Caco-2 (cell line): ENCODE measurements around the gene PXT1. TPM values are rescaled to one million over a fixed set of nuclear protein-coding genes. Genes with fewer than 3 reads are reported as not detected.

Experiments used
- BruUV-seq: library from RNA; stranded (reverse); fragments of 400-500 nt; replicated peaks from 2 replicates; lab custom pipeline; 2021; lab: Mats Ljungman, UMichigan
- CTCF ChIA-PET: fragments of 300-600 bp; sonication (Branson Sonifier 250); formaldehyde crosslinking; loops from one replicate; lab custom pipeline; 2022; ENCODE audit warnings: antibody characterized with exemption; lab: Charles Lee
- POLR2A ChIA-PET: fragments of 300-600 bp; sonication (Branson Sonifier 250); formaldehyde crosslinking; loops from one replicate; lab custom pipeline; 2022; ENCODE audit warnings: antibody characterized with exemption; lab: Charles Lee
- DNase-seq, 2 experiments: peaks; one replicate each; pipeline versions ENCODE4 v3.0.0 to v3.0.0-alpha.2; 2020 to 2022
- H3K27me3 ChIP-seq: replicated peaks from 2 replicates; pipeline ENCODE4 v1.6.0; 2011; ENCODE audit warnings: low read length; ENCODE audit not compliant: control insufficient read depth, insufficient read depth
- H3K36me3 ChIP-seq: 2 replicates; pipeline ENCODE4 v1.5.1; 2011; ENCODE audit warnings: low read length; ENCODE audit not compliant: control insufficient read depth, insufficient read depth
- H3K4me1 ChIP-seq: fragments of 250-450 bp; sonication (Bioruptor Pico); 2 replicates; pipeline ENCODE4 v1.5.1; 2020; ENCODE audit warnings: mild to moderate bottlenecking
- H3K4me3 ChIP-seq: 2 replicates; pipeline ENCODE4 v1.5.1; 2011; ENCODE audit warnings: low read depth, mild to moderate bottlenecking, control low read depth, low read length
- H3K9me3 ChIP-seq: fragments of 250-450 bp; sonication (Bioruptor Pico); 2 replicates; pipeline ENCODE4 v1.5.1; 2020; ENCODE audit warnings: mild to moderate bottlenecking, moderate library complexity
- H3K27ac Mint-ChIP-seq: one replicate; pipeline ENCODE4 v1.8.0; 2022; ENCODE audit warnings: mixed read lengths; ENCODE audit not compliant: unreplicated experiment
- H3K27me3 Mint-ChIP-seq: one replicate; pipeline ENCODE4 v1.8.0; 2022; ENCODE audit warnings: mixed read lengths; ENCODE audit not compliant: insufficient read depth, unreplicated experiment
- H3K36me3 Mint-ChIP-seq: one replicate; pipeline ENCODE4 v1.8.0; 2022; ENCODE audit warnings: mild to moderate bottlenecking, mixed read lengths; ENCODE audit not compliant: insufficient read depth, unreplicated experiment
- H3K4me1 Mint-ChIP-seq: one replicate; pipeline ENCODE4 v1.8.0; 2022; ENCODE audit warnings: low read depth, mixed read lengths; ENCODE audit not compliant: unreplicated experiment
- H3K4me3 Mint-ChIP-seq: one replicate; pipeline ENCODE4 v1.8.0; 2022; ENCODE audit warnings: mild to moderate bottlenecking, moderate library complexity, mixed read lengths; ENCODE audit not compliant: unreplicated experiment
- H3K9me3 Mint-ChIP-seq: one replicate; pipeline ENCODE4 v1.8.0; 2022; ENCODE audit warnings: mixed read lengths; ENCODE audit not compliant: unreplicated experiment
- CTCF ChIP-seq, 2 experiments: fragments of 200-600 bp in 1 of 2; IDR thresholded peaks; 1 replicate in 1 of 2; 2 replicates in 1 of 2; pipeline versions ENCODE4 v1.5.1 to v1.8.0; 2011 to 2022; ENCODE audit warnings: antibody characterized with exemption in 1 of 2, control low read depth in 1 of 2, inconsistent platforms in 1 of 2, low read depth in 1 of 2, low read length in 1 of 2, mild to moderate bottlenecking in 1 of 2, moderate library complexity in 1 of 2; ENCODE audit not compliant: insufficient read depth in 1 of 2, severe bottlenecking in 1 of 2, unreplicated experiment in 1 of 2
- intact Hi-C: fragments of 100-400 bp; cut with micrococcal nuclease; formaldehyde crosslinking; loops from one replicate; pipeline ENCODE4 v1.10.0; 2022; ENCODE audit not compliant: unreplicated experiment
- total RNA-seq: library from RNA; stranded (reverse); gene quantifications from 2 replicates; pipeline ENCODE4 v1.2.3, GENCODE V29; 2022

PXT1 gene
- total RNA-seq, 1 experiment from 2014 or later = not detected

DNA sequence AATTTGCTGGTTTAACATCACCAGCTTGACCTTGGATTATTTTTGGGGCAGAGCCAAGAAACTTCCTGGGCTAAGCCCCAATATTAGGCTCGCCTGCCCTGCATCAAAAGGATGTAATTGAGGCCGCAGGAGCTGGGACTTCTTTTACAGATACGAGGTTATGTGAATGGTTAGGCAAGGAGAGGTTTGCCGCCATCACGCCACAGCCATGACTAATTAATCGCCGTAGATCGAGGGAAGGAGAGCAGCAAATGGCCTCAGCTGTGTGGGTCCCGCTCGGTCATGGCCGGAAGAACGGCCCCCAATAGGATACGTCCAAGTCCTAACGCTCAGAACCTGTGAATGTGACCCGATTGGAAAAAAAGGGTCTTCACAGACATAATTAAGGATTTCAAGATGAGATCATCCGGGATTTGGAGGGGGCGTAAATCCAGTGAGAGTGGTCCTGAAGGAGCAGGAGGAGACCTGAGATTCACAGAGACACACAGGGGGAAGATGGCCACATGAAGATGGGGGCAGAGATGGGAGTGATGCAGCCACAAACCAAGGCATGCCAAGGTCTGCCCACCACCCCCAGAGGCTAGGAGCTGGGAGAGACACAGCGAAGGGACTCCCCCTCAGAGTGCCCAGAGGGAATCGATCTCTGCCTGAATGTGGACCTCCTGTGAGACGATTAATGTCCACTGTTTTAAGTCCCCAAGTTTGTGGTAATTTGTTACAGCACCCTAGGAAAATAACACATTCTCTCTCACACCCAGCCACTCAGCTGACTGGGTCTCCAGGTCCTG is 96.0 kb downstream of the PXT1 start:
- ChIA-PET CTCF (interaction anchor here (0.9 kb wide), 1 partner anchor 14 kb away, joined by 3 read pairs; no protein-coding TSS in a partner anchor), POLR2A (no interaction called here)
- H3K27me3 Mint-ChIP-seq = no peaks in the 10 kb centered on the region
- Histone ChIP-seq H3K4me1 (peaks cover 20% of the 10 kb centered on the region), H3K4me3 (no peak overlapping the region), H3K36me3 (no peaks in the 10 kb centered on the region), H3K9me3 (no peaks in the 10 kb centered on the region), H3K27me3 (no peaks in the 10 kb centered on the region)
- intact Hi-C loops = no loop called here
- DNase-seq = no peak
- H3K27ac Mint-ChIP-seq = no peak overlapping the region
- no peaks in the 10 kb centered on the region for H3K36me3 Mint-ChIP-seq
- H3K9me3 Mint-ChIP-seq = no peaks in the 10 kb centered on the region
- no peak overlapping the region for H3K4me3 Mint-ChIP-seq
- peaks cover 12% of the 10 kb centered on the region for H3K4me1 Mint-ChIP-seq
- BruUV-seq = no TSS peak
- TF ChIP-seq CTCF (IDR thresholded peaks at IDR 0.05; ENCODE audit: insufficient read depth in 1 of 2, low read depth in 1 of 2, low read length in 1 of 2, severe bottlenecking in 1 of 2, unreplicated experiment in 1 of 2) = no peak

- H3K4me3 ChIP-seq = no peak overlapping the region
- H3K4me1 ChIP-seq = peaks cover 19% of the 10 kb centered on the region
- Mint-ChIP-seq H3K27me3 (no peaks in the 10 kb centered on the region), H3K27ac (no peak overlapping the region), H3K4me3 (no peak overlapping the region), H3K9me3 (no peaks in the 10 kb centered on the region), H3K4me1 (peaks cover 10% of the 10 kb centered on the region), H3K36me3 (no peaks in the 10 kb centered on the region)
- no peak for DNase-seq
- ChIA-PET CTCF (no interaction called here), POLR2A (no interaction called here)
- no TSS peak for BruUV-seq
- no peak for TF ChIP-seq CTCF (IDR thresholded peaks at IDR 0.05; ENCODE audit: insufficient read depth in 1 of 2, low read depth in 1 of 2, low read length in 1 of 2, severe bottlenecking in 1 of 2, unreplicated experiment in 1 of 2)
- no peaks in the 10 kb centered on the region for H3K9me3 ChIP-seq
- intact Hi-C loops = no loop called here
- H3K27me3 ChIP-seq = no peaks in the 10 kb centered on the region
- H3K36me3 ChIP-seq = no peaks in the 10 kb centered on the region
These were observed 96.8 kb downstream of the PXT1 start for GRCh38 chr6:36345681-36346466.

DNA sequence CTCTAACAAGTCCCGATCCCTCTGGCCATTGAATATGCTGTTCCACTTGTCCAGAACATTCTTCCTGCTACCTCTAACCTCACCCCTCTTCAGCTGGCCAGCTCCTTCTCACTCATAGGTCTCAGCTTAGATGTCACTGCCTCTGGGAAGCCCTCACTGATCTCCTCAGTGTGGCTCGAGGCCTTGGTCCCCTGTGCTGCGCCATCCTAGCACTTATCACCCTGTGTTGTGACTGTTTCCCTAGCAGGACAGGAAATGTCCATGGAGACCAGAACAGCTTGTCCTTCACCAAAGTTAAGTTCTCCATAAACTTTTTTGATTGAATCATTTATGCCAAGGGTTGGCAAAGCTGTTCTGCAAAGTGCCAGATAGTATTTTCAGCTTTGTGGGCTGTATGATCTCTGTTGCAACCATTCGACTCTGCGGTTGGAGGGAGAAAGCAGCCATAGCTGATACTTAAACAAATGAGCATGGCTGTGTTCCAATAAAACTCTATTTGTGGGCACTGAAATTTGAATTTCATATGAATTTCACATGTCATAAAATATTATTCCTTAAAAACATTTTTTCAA is 99.5 kb downstream of the PXT1 start:
- TF ChIP-seq CTCF (IDR thresholded peaks at IDR 0.05; ENCODE audit: insufficient read depth in 1 of 2, low read depth in 1 of 2, low read length in 1 of 2, severe bottlenecking in 1 of 2, unreplicated experiment in 1 of 2) = no peak
- no peaks in the 10 kb centered on the region for H3K36me3 Mint-ChIP-seq
- H3K36me3 ChIP-seq = no peaks in the 10 kb centered on the region
- intact Hi-C loops = loop anchor here (5.0 kb wide), 1 partner anchor 41 kb away; no protein-coding TSS in a partner anchor
- H3K27me3 ChIP-seq = no peaks in the 10 kb centered on the region
- H3K4me1 Mint-ChIP-seq = no peaks in the 10 kb centered on the region
- H3K4me3 Mint-ChIP-seq = no peak overlapping the region
- no peaks in the 10 kb centered on the region for H3K27me3 Mint-ChIP-seq
- H3K9me3 Mint-ChIP-seq = no peaks in the 10 kb centered on the region
- no peaks in the 10 kb centered on the region for H3K9me3 ChIP-seq
- ChIA-PET CTCF (interaction anchor here (0.6 kb wide), 1 partner anchor 8 kb away, joined by 3 read pairs; no protein-coding TSS in a partner anchor), POLR2A (no interaction called here)
- no peak overlapping the region for H3K4me3 ChIP-seq
- no peak for DNase-seq
- no peak overlapping the region for H3K27ac Mint-ChIP-seq
- H3K4me1 ChIP-seq = peaks cover 20% of the 10 kb centered on the region; the same call in 1 of the 2 replicates
- BruUV-seq = no TSS peak
